Heart left ventricle (tissue), 16 donors: ENCODE data around the gene DNAH5. TPM values are rescaled to one million over a fixed set of nuclear protein-coding genes. Genes with fewer than 3 reads are reported as not detected.

Source experiments
- ATAC-seq, 4 donors: fragments of 200-7000 bp; cut with Tn5 transposase; one replicate each; pipeline ENCODE4 v1.9.1; 2020 to 2022; ENCODE audit warnings: moderate library complexity in 4 of 4, mild to moderate bottlenecking in 3 of 4, moderate number of reproducible peaks in 1 of 4
- DNase-seq, 5 donors: peaks; one replicate each; pipeline ENCODE4 v3.0.0-alpha.2; 2020
- H3K27ac ChIP-seq, 12 donors: fragments of 200-600 bp; sonication (generic) in 4 of 12; one replicate each; pipeline versions ENCODE4 v1.5.0 to v1.8.0; 2016 to 2022; ENCODE audit warnings: mild to moderate bottlenecking in 2 of 12
- H3K27me3 ChIP-seq, 9 donors: fragments of 200-600 bp; sonication (generic) in 2 of 9; one replicate each; pipeline versions ENCODE4 v1.5.1 to v1.8.0; 2016 to 2022; ENCODE audit warnings: mild to moderate bottlenecking in 3 of 9
- H3K36me3 ChIP-seq, 9 donors: fragments of 200-600 bp; sonication (generic) in 2 of 9; one replicate each; pipeline versions ENCODE4 v1.5.0 to v1.8.0; 2018 to 2022; ENCODE audit warnings: mild to moderate bottlenecking in 2 of 9
- H3K4me1 ChIP-seq, 12 donors: fragments of 200-600 bp; sonication (generic) in 4 of 12; one replicate each; pipeline versions ENCODE4 v1.5.0 to v1.8.0; 2016 to 2022; ENCODE audit warnings: mild to moderate bottlenecking in 3 of 12
- H3K4me3 ChIP-seq, 12 donors: fragments of 200-600 bp; sonication (generic) in 4 of 12; one replicate each; pipeline versions ENCODE4 v1.5.0 to v1.8.0; 2017 to 2022; ENCODE audit warnings: mild to moderate bottlenecking in 9 of 12, moderate library complexity in 4 of 12
- H3K9me3 ChIP-seq, 12 donors: fragments of 200-600 bp; sonication (generic) in 4 of 12; one replicate each; pipeline versions ENCODE4 v1.5.0 to v1.8.0; 2016 to 2022; ENCODE audit warnings: mild to moderate bottlenecking in 1 of 12
- POLR2A ChIP-seq, 2 donors: fragments of 450-650 bp; IDR thresholded peaks; one replicate each; pipeline ENCODE4 v1.6.1; 2017; ENCODE audit warnings: antibody characterized with exemption in 2 of 2, mild to moderate bottlenecking in 2 of 2, moderate library complexity in 2 of 2
- WGBS, 4 donors: extraction: QIAGEN DNeasy Blood & Tissue Kit in 2 of 4; methylation state at CpG; one replicate each; pipeline versions ENCODE4 v1.1.5 to v1.1.7; 2013 to 2018; 5-methylcytosine and 5-hydroxymethylcytosine counted together
- intact Hi-C, 10 donors: fragments of 100-400 bp; cut with DNase I; formaldehyde crosslinking; loops; one replicate each; pipeline versions ENCODE4 v1.11.1 to v1.14.2; 2022
- polyA plus RNA-seq, 2 donors: library from polyadenylated mRNA; stranded (reverse); fragments of 200-250 nt; gene quantifications; one replicate each; pipeline ENCODE4 v1.2.3, GENCODE V29; 2013
- total RNA-seq, 9 donors: library from RNA; depleted of rRNA in 2 of 9; stranded (reverse); fragments of >200 nt in 2 of 9; fragmentation: NEBNext Ultra II Directional in 3 of 9; extraction: Animal tissue kit (Norgen Biotek cat#: 25700) in 3 of 9; gene quantifications; one replicate each; pipeline versions ENCODE4 v1.1.0 to v1.2.4, GENCODE V29; 2016 to 2023
- TF ChIP-seq, protein P1 (sequence below), 12 donors: fragments of 200-600 bp; sonication (generic) in 4 of 12; IDR thresholded peaks; one replicate each; pipeline versions ENCODE4 v1.5.0 to v1.8.0; 2018 to 2022; ENCODE audit warnings: antibody characterized with exemption in 12 of 12, mild to moderate bottlenecking in 5 of 12
- donor health status: ischemic (EF 13 %, LVEDD 7.1; RV severe dilation, severe dysfunction).
- donor health status: healthy with polysubstance abuse.
- donor health status: DM: no; HTN: yes; CAD: no.
- donor health status: DM: no; HTN: no; CAD: no.
- donor health status: ischemic (EF 25% LVEDD 6.9; RV normal size, moderate dysfunction).
- donor health status: ischemic (EF 25% LVEDD 5.7; RV mildly dilated, moderate dysfunction).
- donor health status: healthy.
- donor health status: DM: yes; HTN: yes; CAD: no.
- donor health status: ischemic (EF 35%, LVEDD 5.7; RV mildly dilated, moderate dysfunction).
- donor health status: nonischemic (EF 11% LVEDD 7.7; RV severe dilation, severe dysfunction).
- donor health status: DM: yes; HTN: yes; CAD: no.
- donor health status: PGD.
- donor health status: ischemic (EF 29% LVEDD 5.4; RV normal size, mild dysfunction).
- donor health status: nonischemic (EF 23%, LVEDD 6.1; RV moderate dilation, normal function).

Gene DNAH5
- total and polyA plus RNA-seq, 11 donors, result 0.03 to 0.46 (median 0.16) TPM

DNA sequence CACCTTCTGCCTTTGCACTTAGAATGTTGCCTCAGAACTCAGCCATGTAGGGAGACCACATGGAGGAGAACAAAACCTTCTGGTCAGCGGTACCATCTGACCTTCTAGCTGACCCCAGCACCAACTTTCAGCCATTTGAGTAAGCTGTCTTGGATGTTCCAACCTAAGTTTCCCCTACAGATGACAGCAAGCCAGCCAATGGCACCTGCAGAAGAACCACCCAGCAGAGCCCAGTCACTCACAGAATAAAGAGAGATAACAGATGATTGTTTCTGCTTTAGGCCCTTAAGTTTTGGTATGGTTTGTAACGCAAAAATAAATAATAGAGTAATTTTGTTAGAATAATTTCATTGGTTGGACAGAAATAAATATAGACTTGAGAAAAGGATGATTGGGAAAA, 10.4 kb downstream of the DNAH5 start:
- Histone ChIP-seq H3K9me3 (peaks cover 0 to 18% (median 6%) of the 10 kb centered on the region in 12 donors), H3K27ac (no peak overlapping the region), H3K4me1 (no peaks in the 10 kb centered on the region), H3K27me3 (no peaks in the 10 kb centered on the region), H3K36me3 (no peaks in the 10 kb centered on the region), H3K4me3 (no peak overlapping the region)
- 41 to 76% (median 72%) methylated on average over 2 of the region's 2 CpGs for WGBS, 4 donors
- TF ChIP-seq, protein P1, sequence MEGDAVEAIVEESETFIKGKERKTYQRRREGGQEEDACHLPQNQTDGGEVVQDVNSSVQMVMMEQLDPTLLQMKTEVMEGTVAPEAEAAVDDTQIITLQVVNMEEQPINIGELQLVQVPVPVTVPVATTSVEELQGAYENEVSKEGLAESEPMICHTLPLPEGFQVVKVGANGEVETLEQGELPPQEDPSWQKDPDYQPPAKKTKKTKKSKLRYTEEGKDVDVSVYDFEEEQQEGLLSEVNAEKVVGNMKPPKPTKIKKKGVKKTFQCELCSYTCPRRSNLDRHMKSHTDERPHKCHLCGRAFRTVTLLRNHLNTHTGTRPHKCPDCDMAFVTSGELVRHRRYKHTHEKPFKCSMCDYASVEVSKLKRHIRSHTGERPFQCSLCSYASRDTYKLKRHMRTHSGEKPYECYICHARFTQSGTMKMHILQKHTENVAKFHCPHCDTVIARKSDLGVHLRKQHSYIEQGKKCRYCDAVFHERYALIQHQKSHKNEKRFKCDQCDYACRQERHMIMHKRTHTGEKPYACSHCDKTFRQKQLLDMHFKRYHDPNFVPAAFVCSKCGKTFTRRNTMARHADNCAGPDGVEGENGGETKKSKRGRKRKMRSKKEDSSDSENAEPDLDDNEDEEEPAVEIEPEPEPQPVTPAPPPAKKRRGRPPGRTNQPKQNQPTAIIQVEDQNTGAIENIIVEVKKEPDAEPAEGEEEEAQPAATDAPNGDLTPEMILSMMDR (IDR thresholded peaks at IDR 0.05), result no peak
- TF ChIP-seq POLR2A (IDR thresholded peaks at IDR 0.05), result no peak
- ATAC-seq, result no peak
- intact Hi-C loops, result no loop called here
- DNase-seq, result no peak

- Histone ChIP-seq H3K4me1 (no peaks in the 10 kb centered on the region), H3K9me3 (peaks cover 0 to 18% (median 6%) of the 10 kb centered on the region in 12 donors), H3K27me3 (no peaks in the 10 kb centered on the region), H3K36me3 (no peaks in the 10 kb centered on the region), H3K27ac (no peak overlapping the region), H3K4me3 (no peak overlapping the region)
- TF ChIP-seq POLR2A (IDR thresholded peaks at IDR 0.05), result no peak
- TF ChIP-seq, protein P1 (IDR thresholded peaks at IDR 0.05), result no peak
- ATAC-seq (no peak), DNase-seq (no peak)
- 66 to 74% (median 70%) methylated on average over 3 of the region's 3 CpGs for WGBS, 4 donors
- intact Hi-C loops, result no loop called here
Measured at GRCh38 chr5:13932561-13932960, 11.9 kb downstream of the DNAH5 start.

DNA sequence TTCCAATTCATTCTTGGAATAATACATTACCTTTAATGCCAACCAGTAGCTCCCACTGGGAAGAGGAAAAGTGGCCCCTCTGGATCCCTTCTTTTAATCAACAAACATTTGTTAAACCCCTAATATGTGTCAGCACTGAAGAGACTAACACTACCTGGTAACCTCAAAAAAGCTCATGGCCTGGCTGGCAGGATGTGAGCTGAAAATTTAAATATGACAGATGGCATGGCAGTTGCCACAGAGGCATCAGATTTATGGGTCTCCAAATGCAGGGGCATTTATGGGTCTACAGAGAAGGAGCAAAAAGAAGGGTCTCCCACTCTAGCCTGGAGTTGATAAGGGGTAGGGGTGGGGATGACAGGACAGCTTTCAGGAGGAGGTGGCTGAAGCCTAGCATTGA, 12.5 kb downstream of the DNAH5 start:
- no peak overlapping the region for H3K4me3 ChIP-seq
- intact Hi-C loops, result no loop called here
- DNase-seq, result no peak
- H3K9me3 ChIP-seq, result peaks cover 0 to 18% (median 6%) of the 10 kb centered on the region in 12 donors
- no peaks in the 10 kb centered on the region for H3K4me1 ChIP-seq
- no peak for TF ChIP-seq POLR2A (IDR thresholded peaks at IDR 0.05)
- TF ChIP-seq, protein P1 (IDR thresholded peaks at IDR 0.05), result no peak
- no peak for ATAC-seq
- no peaks in the 10 kb centered on the region for H3K36me3 ChIP-seq
- no peak overlapping the region for H3K27ac ChIP-seq
- no peaks in the 10 kb centered on the region for H3K27me3 ChIP-seq

DNA sequence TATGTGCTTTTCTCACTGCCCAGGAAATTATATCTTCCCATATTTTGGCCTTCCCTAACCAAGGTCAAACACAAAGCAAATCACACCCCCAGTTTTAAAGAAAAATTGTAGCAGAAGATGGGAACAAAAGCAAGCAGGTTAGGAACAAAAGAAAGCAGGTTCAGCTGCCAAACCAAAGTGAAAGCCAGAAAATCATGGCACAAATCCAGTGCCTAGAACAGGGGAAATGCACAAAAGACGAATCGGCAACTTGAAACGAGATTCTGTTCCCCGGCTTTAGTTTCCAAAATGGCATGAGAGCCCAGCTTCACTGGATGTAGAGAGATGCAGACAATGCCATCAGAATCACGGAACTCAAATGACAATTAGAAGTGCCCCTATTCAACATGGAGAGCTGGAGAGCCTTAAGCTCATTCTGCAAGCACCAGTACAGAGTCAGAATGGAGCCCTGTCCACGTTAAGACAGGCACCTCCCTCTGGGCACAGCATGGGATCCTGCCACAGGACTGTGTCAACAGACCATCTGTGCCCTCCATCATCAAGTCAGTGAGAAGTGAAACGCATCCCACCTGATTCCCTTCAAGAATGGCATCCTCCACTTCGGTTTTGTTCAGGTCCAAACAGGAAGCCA, 13.8 kb downstream of the DNAH5 start:
- 56 to 67% (median 61%) methylated on average over 8 of the region's 8 CpGs for WGBS, 4 donors
- no peak for ATAC-seq
- no peak overlapping the region for H3K27ac ChIP-seq
- H3K27me3 ChIP-seq, result no peaks in the 10 kb centered on the region
- DNase-seq, result no peak
- TF ChIP-seq, protein P1 (IDR thresholded peaks at IDR 0.05), result no peak
- no peak for TF ChIP-seq POLR2A (IDR thresholded peaks at IDR 0.05)
- intact Hi-C loops, result no loop called here
- no peak overlapping the region for H3K4me3 ChIP-seq
- H3K4me1 ChIP-seq, result no peaks in the 10 kb centered on the region
- peaks cover 0 to 18% (median 6%) of the 10 kb centered on the region in 12 donors for H3K9me3 ChIP-seq
- H3K36me3 ChIP-seq, result no peaks in the 10 kb centered on the region
